ENCODE data around the gene FBXL20.
A peak's percentile ranks its signal among the peaks of the same experiment; 100 is the strongest.

Gene FBXL20

DNA sequence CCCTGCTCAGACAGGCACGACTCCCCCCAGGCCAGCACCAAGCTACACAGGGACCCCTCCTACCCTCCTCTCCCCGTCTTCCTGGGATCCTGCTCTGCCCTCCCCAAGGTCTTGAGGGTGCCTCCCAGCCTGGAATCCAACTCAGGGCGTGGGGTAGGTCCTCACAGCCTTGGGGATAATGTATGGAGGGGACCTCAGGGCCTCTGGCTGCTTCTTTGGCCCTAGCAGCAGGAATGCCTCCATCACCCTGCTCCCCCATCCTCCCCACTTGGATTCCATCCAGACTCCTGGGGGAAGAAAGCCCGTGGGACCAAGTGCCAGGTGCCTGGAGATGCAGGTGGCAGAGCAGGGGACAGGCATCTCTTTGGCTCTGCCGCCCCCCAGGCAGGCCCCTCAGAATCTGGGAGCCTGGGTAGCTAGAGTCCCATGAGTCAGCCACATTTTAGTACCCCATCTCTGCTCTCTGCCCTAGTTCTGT is 164.9 kb downstream of the FBXL20 start:
- ChIA-PET POLR2A (ENCODE audit: low non-redundant PET) (interaction anchor here (1.0 kb wide), 1 partner anchor 13 kb away, joined by 4 read pairs; no protein-coding TSS in a partner anchor), CTCF (interaction anchor here (0.6 to 2.3 kb wide), 7 partner anchors 8 to 690 kb away, joined by 3 to 15 read pairs (median 6); no protein-coding TSS in a partner anchor)
- no peak for DNase-seq (ENCODE audit: low spot score)
- TF ChIP-seq, protein P1, sequence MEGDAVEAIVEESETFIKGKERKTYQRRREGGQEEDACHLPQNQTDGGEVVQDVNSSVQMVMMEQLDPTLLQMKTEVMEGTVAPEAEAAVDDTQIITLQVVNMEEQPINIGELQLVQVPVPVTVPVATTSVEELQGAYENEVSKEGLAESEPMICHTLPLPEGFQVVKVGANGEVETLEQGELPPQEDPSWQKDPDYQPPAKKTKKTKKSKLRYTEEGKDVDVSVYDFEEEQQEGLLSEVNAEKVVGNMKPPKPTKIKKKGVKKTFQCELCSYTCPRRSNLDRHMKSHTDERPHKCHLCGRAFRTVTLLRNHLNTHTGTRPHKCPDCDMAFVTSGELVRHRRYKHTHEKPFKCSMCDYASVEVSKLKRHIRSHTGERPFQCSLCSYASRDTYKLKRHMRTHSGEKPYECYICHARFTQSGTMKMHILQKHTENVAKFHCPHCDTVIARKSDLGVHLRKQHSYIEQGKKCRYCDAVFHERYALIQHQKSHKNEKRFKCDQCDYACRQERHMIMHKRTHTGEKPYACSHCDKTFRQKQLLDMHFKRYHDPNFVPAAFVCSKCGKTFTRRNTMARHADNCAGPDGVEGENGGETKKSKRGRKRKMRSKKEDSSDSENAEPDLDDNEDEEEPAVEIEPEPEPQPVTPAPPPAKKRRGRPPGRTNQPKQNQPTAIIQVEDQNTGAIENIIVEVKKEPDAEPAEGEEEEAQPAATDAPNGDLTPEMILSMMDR (conservative IDR thresholded peaks at IDR 0.05; ENCODE audit: low read depth), result no peak
- H3K27ac ChIP-seq, result peak overlapping the region; percentile 22

DNA sequence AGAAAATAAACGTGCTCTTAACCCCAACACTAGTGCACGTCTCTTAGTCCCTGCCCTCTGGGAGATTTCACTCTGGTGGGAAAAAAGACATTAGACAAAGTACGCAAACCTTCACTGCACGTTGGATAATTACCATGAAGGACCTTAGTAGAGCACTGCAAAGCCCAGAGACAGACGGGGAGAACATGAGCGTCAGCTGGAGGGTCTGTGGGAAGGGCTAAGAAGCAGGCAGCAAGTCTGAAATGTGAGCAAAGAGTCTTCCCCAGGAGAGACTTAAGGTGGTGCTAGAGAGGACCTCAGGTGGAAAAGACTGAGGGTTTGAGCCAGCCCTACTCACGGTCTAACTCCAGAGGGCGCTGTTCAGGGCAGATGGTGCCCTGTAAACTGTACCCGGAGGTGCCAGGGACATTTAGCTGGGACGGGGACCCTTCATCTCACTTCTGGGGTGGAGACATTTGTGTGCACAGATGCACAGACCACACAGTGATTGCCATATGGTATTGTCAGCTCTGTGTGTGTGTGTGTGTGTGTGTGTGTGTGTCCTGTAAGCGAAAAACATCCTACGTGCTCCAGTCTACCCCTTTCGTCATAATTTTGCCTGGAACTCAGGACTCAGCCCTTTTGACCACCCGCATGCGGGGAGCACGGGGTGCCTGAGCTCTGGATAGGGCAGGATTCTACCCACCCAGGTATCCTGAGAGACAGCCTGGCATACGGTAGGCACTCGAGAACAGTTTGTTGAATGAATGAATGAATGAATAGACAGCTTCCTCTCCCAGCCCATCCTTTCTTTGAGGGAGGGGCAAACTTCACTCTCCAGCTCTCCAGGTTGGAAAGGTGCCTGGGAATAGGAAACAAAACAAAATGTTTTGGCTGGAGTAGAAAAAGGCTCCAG is 165.6 kb downstream of the FBXL20 start:
- ChIA-PET POLR2A (ENCODE audit: low non-redundant PET) (interaction anchor here (1.0 kb wide), 1 partner anchor 12 kb away, joined by 4 read pairs; no protein-coding TSS in a partner anchor), CTCF (interaction anchor here (0.5 to 2.3 kb wide), 8 partner anchors 9 to 691 kb away, joined by 3 to 15 read pairs (median 5); partner anchors contain the start of gene RPL19)
- H3K27ac ChIP-seq, result peak overlapping the region; percentile 22
- TF ChIP-seq, protein P1 (conservative IDR thresholded peaks at IDR 0.05; ENCODE audit: low read depth), result peak; percentile 67
- DNase-seq (ENCODE audit: low spot score), result peak; percentile 54

DNA sequence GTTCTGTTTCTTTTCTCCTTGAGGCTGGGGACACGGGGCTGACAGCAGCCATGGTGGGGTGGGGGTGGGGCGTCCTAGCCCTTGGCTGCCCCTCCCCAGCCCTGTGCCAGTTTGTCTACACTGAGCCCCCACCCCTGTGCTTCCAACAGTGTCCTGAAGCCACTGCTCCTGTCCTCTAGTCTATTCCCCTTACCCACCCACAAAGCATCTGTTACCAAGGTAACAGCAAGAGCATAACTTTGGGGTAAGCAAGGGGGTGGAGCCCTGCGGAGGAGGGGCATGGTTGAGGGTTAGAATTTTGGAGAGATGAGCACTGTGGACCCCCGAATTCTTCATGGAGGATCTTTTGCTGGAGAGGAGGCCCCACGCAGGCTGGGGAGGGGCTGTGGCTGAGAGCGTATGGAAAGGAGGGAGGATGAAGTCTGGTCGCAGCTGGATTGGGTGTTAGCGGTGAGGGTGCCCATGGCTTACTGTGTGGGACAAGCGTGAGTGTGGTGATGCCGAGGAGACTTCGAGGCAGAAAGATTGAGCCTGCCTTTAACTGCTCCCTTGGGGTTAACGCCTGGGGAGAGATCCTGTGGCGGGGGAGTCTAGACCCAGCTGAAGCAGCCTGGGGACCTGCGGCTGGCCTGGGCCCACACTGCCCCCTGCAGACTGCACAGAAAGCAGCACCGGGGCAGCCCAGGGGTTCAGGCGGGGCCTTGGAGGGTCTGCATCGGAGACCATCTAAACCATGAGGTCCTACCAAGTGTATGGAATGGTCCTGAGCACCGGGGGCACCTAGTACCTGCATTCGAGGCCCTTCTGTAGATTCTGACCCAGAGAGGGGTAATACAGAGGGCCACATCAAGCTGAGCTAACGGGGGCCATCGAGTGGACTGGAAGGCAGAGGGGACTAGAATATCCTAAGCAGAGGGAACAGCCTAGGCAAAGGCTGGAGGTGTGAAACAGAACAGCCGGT is 169.6 kb downstream of the FBXL20 start:
- TF ChIP-seq, protein P1 (conservative IDR thresholded peaks at IDR 0.05; ENCODE audit: low read depth), result peak; percentile 27
- no peak overlapping the region for H3K27ac ChIP-seq
- no peak for DNase-seq (ENCODE audit: low spot score)
- ChIA-PET POLR2A (ENCODE audit: low non-redundant PET) (no interaction called here), CTCF (interaction anchor here (0.6 to 2.5 kb wide), 4 partner anchors 9 to 121 kb away, joined by 3 to 12 read pairs (median 4); no protein-coding TSS in a partner anchor)

DNA sequence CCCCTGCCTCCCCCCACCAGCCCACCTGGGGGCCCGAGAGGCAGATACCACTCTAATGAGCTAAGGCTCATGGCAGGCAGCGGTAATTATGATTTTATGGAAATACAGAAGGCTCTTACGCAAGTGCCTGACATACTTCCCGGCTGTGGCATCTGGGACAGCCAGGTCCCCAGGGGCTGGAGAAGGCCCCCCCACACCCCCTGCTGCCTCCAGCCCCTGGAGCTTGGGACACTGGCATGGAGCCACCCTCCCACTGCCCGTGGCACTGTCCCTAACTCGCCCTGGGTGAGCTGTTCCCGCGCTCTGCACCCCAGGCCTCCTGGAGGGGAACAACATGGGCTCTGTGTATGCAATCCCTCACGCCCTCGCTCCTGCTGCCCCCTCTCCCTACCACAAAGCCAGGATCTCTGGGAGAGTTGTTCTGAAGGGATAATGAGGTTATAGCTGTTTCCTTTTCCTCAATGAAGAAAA is 170.3 kb downstream of the FBXL20 start:
- CTCF ChIA-PET, result interaction anchor here (2.5 kb wide), 1 partner anchor 24 kb away, joined by 12 read pairs; no protein-coding TSS in a partner anchor
- no peak for DNase-seq (ENCODE audit: low spot score)
- TF ChIP-seq, protein P1 (conservative IDR thresholded peaks at IDR 0.05; ENCODE audit: low read depth), result no peak
- POLR2A ChIA-PET (ENCODE audit: low non-redundant PET), result no interaction called here
- no peak overlapping the region for H3K27ac ChIP-seq

DNA sequence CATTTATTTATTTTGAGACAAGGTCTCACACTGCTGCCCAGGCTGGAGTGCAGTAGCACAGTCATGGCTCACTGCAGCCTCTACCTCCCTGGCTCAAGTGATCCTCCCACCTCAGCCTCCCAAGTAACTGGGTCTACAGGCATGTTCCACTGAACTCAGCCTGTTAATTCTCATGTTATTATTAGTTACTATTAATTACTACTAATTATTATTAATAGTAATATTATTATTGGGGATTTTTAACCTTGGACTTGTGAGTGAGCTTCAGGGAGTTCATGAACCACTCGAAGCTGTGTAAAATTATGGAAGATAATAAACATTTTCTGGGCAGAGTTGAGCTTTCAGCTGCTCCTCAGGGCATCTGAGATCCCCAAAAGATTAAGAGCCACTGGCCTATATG is 171.1 kb downstream of the FBXL20 start:
- CTCF ChIA-PET, result interaction anchor here (0.8 to 2.5 kb wide), 2 partner anchors 14 to 23 kb away, joined by 3 to 12 read pairs; no protein-coding TSS in a partner anchor
- no peak for DNase-seq (ENCODE audit: low spot score)
- TF ChIP-seq, protein P1 (conservative IDR thresholded peaks at IDR 0.05; ENCODE audit: low read depth), result no peak
- no peak overlapping the region for H3K27ac ChIP-seq
- POLR2A ChIA-PET (ENCODE audit: low non-redundant PET), result no interaction called here
